ENCODE data around the gene ASB2. TPM values are rescaled to one million over a fixed set of nuclear protein-coding genes. Genes with fewer than 3 reads are reported as not detected.

Gene ASB2
- total RNA-seq, 2 experiments from 2014 or later, result 20.7 to 21.1 TPM

DNA sequence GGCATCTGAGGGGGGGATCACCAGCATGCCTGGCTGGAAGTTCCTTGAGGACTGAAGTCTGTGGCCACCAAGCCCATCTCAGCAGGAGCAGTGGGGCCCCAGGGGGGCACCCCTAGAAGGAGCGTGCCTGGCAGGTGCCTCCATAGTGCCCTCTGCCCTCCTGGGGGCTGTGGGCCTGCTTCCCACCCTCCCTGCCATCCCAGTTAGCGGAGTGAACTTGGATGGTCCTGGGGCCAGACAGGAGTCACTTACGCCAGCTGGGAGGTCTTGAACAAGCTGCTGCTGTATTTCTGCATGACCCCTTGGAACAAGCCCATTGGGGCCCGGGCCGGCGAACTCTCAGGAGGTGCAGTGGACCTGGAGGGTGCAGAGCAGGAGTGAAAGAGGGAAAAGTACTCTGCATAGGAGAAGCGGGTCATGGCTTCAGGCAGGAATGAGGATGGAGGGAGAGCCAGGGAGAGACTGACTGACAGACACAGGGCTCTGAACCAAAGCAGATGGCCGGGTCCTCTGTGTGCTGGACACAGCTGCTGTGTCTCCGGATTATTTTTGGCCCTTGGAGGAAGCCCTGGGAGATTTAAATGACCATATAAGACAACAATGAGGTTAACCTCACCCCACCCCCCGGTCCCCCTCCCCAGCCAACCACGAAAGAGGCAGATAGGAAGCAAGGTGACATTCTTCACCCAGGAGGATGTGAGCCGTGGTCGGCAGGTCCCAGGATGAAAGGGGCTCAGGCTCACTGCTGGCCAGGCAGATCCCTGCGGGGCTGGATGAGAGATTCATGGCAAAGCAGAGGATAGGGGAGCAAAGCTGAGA, 19.6 kb downstream of the ASB2 start:
- Mint-ChIP-seq H3K27ac (peak overlapping the region; percentile 89), H3K4me3 (peak overlapping the region; percentile 66), H3K36me3 (ENCODE audit: low read depth) (peaks cover 22% of the 10 kb centered on the region), H3K9me3 (no peaks in the 10 kb centered on the region), H3K4me1 (peaks cover 98% of the 10 kb centered on the region), H3K27me3 (no peaks in the 10 kb centered on the region)
- DNase-seq, result peak; percentile 40
- CTCF ChIA-PET, result interaction anchor here (1.0 to 14.5 kb wide), 4 partner anchors 16 to 41 kb away, joined by 3 to 173 read pairs (median 28); partner anchors contain the start of genes ASB2 and CCDC197
- POLR2A ChIA-PET, result no interaction called here

DNA sequence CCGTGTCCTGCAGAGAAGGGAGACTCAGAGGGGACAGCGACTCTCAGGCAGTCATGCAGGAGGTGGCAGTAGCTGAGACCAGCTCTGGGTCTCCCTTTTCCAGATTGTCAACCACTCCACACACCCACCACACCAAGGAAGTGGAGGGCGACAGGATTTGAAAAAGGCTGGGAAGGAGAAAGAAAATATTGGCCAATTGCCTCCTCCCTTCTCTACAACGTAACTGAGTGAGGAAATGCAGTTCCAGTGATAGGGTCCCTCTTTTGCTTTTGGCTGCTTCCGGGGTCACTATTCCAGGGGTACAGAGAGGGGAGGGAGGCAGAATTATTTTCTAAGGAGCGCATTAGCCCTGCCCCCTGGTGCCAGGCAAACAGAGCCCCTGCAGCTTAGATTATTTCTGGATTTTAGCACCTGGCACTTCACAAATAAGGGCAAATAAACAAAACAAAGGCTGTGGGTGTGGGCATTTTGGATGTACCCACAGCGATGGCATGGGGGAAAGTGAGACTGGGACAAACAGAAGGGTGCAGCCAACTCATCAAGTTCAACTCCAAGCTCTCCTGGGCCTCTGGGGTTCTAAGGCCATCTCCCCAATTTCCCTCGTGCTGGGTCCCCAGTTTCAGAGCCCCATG, 20.4 kb downstream of the ASB2 start:
- peak overlapping the region; percentile 66 for H3K4me3 Mint-ChIP-seq
- ChIA-PET POLR2A (interaction anchor here (0.8 kb wide), 1 partner anchor 97 kb away, joined by 3 read pairs; no protein-coding TSS in a partner anchor), CTCF (interaction anchor here (1.0 to 14.5 kb wide), 6 partner anchors 9 to 30 kb away, joined by 3 to 173 read pairs (median 6); partner anchors contain the start of gene ASB2)
- no peak for DNase-seq
- H3K27me3 Mint-ChIP-seq, result no peaks in the 10 kb centered on the region
- H3K36me3 Mint-ChIP-seq (ENCODE audit: low read depth), result peaks cover 18% of the 10 kb centered on the region
- H3K9me3 Mint-ChIP-seq, result no peaks in the 10 kb centered on the region
- H3K27ac Mint-ChIP-seq, result peak overlapping the region; percentile 89
- peaks cover 93% of the 10 kb centered on the region for H3K4me1 Mint-ChIP-seq

DNA sequence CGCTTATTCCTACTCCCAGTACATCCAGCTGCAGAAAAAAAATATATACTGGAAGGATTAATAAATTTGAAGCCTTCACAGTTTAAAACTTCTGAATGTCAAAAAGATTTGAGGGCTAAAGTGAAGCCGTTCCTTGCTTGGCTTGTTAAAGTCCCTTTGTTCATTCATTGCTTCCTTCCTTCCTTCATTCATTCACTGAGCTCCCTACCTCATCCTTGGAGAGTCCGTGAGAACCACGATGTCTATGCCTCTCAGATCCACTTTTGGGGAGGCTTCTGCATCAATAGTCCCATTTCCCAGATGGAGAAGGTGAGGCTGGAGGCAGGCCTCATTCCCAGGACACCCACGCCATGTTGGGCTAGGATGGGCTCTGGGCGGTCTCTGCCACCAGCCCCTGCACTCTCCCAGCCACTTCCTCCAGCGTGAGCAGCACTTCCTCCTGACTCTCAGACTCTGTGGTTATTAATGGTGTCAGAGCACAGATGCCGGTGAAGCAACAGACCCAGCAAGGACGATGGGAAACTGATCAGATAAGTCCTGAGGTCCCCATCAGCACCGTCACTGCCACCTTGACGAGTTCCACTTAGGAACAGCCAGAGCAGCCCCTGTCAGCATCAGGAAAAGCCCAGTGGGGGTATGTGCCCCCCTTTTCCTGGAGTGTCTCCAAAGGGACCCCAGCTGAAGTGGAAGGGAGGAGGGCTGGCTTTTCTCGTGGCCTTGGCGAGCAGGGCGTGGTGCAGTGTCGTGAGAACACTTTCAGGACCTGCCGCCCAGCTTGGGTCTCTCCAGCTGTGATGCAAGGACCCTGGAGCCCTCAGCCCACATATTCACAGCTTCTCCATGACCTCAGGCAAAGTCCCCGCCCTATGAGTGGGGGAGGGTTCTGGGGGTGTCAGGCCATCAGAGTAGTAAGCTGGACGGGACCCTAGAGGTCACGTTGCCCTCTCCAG, 21.2 kb downstream of the ASB2 start:
- H3K4me1 Mint-ChIP-seq, result peaks cover 92% of the 10 kb centered on the region
- peak overlapping the region; percentile 66 for H3K4me3 Mint-ChIP-seq
- no peaks in the 10 kb centered on the region for H3K27me3 Mint-ChIP-seq
- CTCF ChIA-PET, result interaction anchor here (1.0 to 14.5 kb wide), 5 partner anchors 10 to 31 kb away, joined by 3 to 173 read pairs (median 7); partner anchors contain the start of gene ASB2
- POLR2A ChIA-PET, result interaction anchor here (0.5 to 0.8 kb wide), 2 partner anchors 98 to 1582 kb away, joined by 3 to 4 read pairs; no protein-coding TSS in a partner anchor
- DNase-seq, result peak; percentile 55
- peaks cover 25% of the 10 kb centered on the region for H3K36me3 Mint-ChIP-seq (ENCODE audit: low read depth)
- no peaks in the 10 kb centered on the region for H3K9me3 Mint-ChIP-seq
- peak overlapping the region; percentile 89 for H3K27ac Mint-ChIP-seq

DNA sequence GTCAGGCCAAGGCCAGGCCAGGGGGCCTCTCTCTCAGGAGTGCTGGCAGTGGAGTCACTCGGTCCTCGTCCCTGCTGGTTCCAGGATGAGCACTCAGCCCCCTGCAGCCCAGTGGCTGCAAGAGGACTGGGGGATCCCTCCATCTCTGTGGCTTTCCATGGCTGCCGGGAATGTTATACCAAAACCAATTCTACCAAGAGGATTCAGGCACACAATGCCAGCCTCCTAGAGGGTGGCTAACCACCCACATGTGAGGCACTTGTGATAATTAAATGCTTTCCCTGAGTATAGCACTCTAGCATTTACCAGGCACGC, 21.9 kb downstream of the ASB2 start:
- peak overlapping the region; percentile 89 for H3K27ac Mint-ChIP-seq
- ChIA-PET POLR2A (interaction anchor here (0.5 kb wide), 1 partner anchor 1583 kb away, joined by 4 read pairs; no protein-coding TSS in a partner anchor), CTCF (interaction anchor here (2.1 to 14.5 kb wide), 3 partner anchors 13 to 22 kb away, joined by 7 to 173 read pairs (median 54); partner anchors contain the start of gene ASB2)
- peak overlapping the region; percentile 66 for H3K4me3 Mint-ChIP-seq
- no peak for DNase-seq
- H3K4me1 Mint-ChIP-seq, result peaks cover 85% of the 10 kb centered on the region
- H3K36me3 Mint-ChIP-seq (ENCODE audit: low read depth), result peaks cover 24% of the 10 kb centered on the region
- H3K27me3 Mint-ChIP-seq, result no peaks in the 10 kb centered on the region
- H3K9me3 Mint-ChIP-seq, result no peaks in the 10 kb centered on the region

DNA sequence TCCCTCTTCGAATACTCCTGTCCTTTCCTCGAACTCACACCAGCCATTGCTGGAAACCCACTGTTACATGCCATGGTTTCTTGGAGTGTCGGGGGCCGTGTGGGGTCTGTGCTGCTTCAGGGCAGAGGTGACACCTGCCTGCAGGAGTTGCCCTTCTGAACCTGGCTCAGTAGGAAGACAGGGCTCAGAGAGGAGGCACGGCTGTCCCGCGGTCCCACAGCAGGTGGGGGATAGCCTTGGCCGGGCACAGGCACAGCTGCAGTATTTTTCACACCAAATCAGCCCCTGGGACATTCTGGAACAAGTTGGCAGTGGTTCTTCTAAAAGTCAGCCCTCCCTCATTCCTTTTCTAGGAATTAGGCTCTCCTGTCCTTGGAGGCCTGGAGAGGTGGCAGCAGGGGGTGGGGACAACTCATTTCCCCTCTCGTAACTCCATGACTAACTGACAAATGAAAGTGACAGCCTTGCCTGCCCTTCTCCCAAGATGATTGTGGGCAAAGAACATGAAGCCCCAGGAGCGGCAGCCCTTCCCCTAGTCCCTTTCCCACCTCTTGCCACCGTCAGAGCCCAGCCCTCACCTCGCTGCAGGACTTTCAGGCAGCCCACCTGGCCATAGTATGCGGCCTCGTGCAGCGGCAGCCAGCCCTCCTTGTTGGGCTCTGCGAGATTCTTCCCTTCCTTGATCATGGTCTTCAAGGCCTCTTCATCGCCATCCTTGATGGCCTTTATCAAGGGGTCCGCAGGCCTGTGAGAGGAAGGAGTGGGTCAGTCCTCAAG, 22.4 kb downstream of the ASB2 start:
- DNase-seq, result no peak
- Mint-ChIP-seq H3K27ac (no peak overlapping the region), H3K4me1 (peaks cover 80% of the 10 kb centered on the region), H3K27me3 (no peaks in the 10 kb centered on the region), H3K36me3 (ENCODE audit: low read depth) (peaks cover 26% of the 10 kb centered on the region), H3K9me3 (no peaks in the 10 kb centered on the region), H3K4me3 (peak overlapping the region; percentile 66)
- POLR2A ChIA-PET, result no interaction called here
- CTCF ChIA-PET, result interaction anchor here (2.1 to 14.5 kb wide), 3 partner anchors 13 to 23 kb away, joined by 7 to 173 read pairs (median 14); partner anchors contain the start of gene ASB2

DNA sequence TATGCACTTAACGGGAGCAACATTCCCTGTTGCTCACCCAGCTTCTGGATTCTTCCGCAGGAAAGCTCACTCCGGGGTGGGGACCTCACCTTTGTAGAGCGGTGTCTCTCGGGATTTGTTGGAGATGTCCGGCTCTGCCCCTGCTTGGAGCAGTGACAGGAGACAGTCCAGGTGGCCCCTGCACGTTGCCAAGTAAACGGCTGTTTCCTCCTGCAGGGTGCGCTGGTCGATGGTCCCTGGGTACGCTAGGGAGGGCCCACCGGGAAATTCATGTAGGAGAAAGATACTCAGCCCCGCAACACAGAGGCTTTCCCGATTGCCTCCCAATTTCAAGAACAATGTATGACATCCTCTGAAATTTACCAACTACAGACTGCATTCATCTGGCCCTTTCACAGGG, 23.1 kb downstream of the ASB2 start:
- no peaks in the 10 kb centered on the region for H3K9me3 Mint-ChIP-seq
- peaks cover 73% of the 10 kb centered on the region for H3K4me1 Mint-ChIP-seq
- no peak for DNase-seq
- H3K4me3 Mint-ChIP-seq, result no peak overlapping the region
- peaks cover 26% of the 10 kb centered on the region for H3K36me3 Mint-ChIP-seq (ENCODE audit: low read depth)
- POLR2A ChIA-PET, result no interaction called here
- no peaks in the 10 kb centered on the region for H3K27me3 Mint-ChIP-seq
- H3K27ac Mint-ChIP-seq, result no peak overlapping the region
- CTCF ChIA-PET, result interaction anchor here (1.2 to 5.7 kb wide), 3 partner anchors 11 to 18 kb away, joined by 4 to 54 read pairs (median 14); no protein-coding TSS in a partner anchor

DNA sequence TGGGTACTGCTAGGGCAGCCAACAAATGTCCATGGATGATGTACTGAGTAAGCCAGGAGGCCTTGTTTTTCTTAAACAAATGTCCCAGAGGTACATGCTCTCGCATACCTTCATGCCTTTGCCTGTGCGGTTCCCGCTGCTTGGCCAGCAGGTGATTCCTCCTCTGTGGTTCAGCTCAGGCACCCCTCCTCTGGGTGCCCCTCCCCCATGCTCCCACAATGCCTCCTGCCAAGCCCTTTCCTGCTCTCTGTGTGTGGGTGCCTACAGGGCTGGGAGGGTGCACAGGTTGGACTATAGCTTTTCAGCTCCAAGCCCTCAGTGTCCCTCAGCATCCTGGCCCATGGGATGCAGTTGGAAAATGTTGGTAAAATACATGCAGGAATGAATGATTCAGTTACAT, 23.5 kb downstream of the ASB2 start:
- Mint-ChIP-seq H3K4me3 (no peak overlapping the region), H3K27ac (peak overlapping the region; percentile 73), H3K36me3 (ENCODE audit: low read depth) (peaks cover 27% of the 10 kb centered on the region), H3K9me3 (no peaks in the 10 kb centered on the region), H3K4me1 (peaks cover 69% of the 10 kb centered on the region), H3K27me3 (no peaks in the 10 kb centered on the region)
- no peak for DNase-seq
- CTCF ChIA-PET, result interaction anchor here (0.8 to 5.7 kb wide), 4 partner anchors 10 to 59 kb away, joined by 3 to 54 read pairs (median 9); no protein-coding TSS in a partner anchor
- POLR2A ChIA-PET, result no interaction called here

DNA sequence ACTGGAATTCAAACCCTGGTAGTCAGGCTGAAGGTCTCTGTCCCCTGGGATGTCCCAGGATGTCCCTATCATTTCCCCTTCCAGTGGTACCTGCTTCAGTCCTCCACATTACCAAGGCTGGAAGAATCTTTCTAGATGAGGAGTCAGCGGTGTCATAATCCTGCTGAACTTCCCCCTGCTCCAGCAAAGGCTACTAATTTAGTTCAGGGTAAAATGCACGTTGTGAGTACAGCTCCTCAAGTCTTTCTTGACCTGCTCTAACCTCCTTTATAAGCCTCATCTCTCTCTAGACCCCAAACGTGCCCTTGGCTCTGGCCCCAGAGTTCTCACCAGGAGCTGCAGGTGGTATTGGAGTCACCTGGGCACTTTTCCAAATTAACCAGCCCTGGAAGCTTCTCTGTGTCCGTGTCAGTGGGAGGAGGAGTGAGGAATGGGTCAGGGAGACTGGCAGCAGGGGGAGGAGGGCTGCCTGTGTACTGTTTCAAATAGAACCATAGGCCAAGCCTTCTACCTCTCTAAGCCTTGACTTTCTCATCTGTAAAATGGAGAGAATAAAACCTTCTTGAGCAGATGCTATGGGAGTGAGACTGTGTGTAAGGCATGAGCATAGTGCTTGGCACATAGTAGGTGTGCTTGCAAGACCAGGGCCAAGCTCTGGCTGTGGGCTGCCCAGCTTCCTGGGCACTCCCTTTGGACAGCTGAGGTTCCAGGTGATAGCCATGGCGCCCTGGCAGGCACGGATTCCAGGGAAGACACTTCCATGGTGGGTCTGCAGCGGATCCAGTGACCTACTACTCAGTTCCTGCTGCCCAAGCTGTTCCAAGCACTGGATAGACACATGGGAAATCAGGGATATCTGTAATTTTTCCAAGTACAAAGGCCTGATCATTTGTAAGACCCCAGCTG, 24.5 kb downstream of the ASB2 start:
- DNase-seq, result no peak
- Mint-ChIP-seq H3K27me3 (no peaks in the 10 kb centered on the region), H3K36me3 (ENCODE audit: low read depth) (peaks cover 32% of the 10 kb centered on the region), H3K4me1 (peaks cover 59% of the 10 kb centered on the region), H3K4me3 (no peak overlapping the region), H3K9me3 (no peaks in the 10 kb centered on the region), H3K27ac (peak overlapping the region; percentile 25)
- ChIA-PET CTCF (interaction anchor here (0.8 to 5.7 kb wide), 5 partner anchors 9 to 123 kb away, joined by 3 to 54 read pairs (median 4); no protein-coding TSS in a partner anchor), POLR2A (no interaction called here)

DNA sequence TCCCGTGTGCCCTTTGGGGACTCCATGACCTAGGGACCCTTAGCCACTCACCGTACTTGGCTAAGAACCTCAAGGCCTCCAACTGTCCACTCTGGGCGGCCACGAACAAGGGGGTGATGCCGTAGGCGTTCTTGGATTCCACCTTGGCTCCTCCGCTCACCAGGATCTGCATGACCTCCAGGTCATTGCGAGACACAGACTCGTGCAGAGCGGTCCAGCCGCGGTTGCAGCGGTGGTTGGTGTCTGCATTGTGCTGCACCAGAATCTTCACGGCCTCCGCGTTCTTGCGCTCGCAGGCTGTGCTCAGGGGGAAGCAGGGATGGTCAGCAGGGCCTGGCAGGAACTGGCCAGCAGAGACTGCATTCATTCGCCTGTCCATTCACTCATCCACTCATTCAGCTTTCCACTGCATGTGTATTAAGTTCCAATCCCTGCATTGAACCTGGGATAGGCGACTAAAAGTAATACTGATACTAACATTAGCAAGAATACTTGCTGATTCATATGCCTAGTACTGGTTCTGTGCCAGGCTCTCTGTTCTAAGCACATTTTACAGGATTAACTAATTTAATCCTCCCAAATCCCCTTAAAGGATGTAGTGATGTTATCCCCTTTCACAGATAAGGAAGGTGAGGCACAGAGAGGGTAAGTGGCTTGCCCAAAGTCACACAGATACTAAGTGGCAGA, 25.3 kb downstream of the ASB2 start:
- ChIA-PET POLR2A (no interaction called here), CTCF (interaction anchor here (1.1 to 5.7 kb wide), 5 partner anchors 11 to 124 kb away, joined by 3 to 54 read pairs (median 8); partner anchors contain the start of gene ASB2)
- Mint-ChIP-seq H3K27me3 (no peaks in the 10 kb centered on the region), H3K36me3 (ENCODE audit: low read depth) (peaks cover 34% of the 10 kb centered on the region), H3K4me3 (no peak overlapping the region), H3K4me1 (peaks cover 51% of the 10 kb centered on the region), H3K9me3 (no peaks in the 10 kb centered on the region), H3K27ac (no peak overlapping the region)
- DNase-seq, result no peak

DNA sequence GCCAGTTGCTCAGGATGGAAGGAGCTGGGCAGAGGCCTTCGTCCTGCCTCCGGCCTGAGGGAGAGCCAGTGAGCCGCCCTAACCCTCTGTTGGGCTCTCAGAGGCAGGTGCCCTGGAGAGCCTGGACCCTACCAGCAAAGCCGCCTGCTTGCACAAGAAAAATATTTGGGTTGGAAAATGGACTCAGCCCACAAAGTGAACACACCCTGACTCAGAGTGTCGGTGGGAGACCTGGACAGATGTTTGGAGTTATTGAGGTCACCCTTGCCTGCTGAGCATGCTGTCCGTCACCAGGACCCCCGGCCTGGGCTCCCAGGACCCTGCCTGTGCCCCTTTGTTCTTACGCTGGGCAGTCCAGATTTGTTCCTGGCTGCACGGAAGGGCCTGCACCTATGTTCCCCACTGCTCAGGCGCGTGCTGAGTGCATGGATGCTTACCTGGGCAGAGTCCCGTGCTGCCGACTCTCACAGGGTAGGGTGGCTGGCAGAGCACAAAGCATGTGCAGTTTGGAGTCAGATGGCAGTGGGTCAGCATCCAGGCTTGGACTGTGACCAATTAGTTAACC, 26.8 kb downstream of the ASB2 start:
- POLR2A ChIA-PET, result no interaction called here
- CTCF ChIA-PET, result interaction anchor here (1.5 to 5.7 kb wide), 3 partner anchors 9 to 21 kb away, joined by 3 to 54 read pairs (median 8); no protein-coding TSS in a partner anchor
- no peaks in the 10 kb centered on the region for H3K9me3 Mint-ChIP-seq
- peaks cover 36% of the 10 kb centered on the region for H3K4me1 Mint-ChIP-seq
- H3K27me3 Mint-ChIP-seq, result no peaks in the 10 kb centered on the region
- H3K27ac Mint-ChIP-seq, result no peak overlapping the region
- DNase-seq, result no peak
- H3K36me3 Mint-ChIP-seq (ENCODE audit: low read depth), result peaks cover 36% of the 10 kb centered on the region
- H3K4me3 Mint-ChIP-seq, result no peak overlapping the region
